Muscle of leg (tissue), 11 donors: ENCODE measurements around the gene PITX1. TPM values are rescaled to one million over a fixed set of nuclear protein-coding genes. Genes with fewer than 3 reads are reported as not detected.
"Not testable (repeated sequence)": the region's sequence is repeated elsewhere in the genome, so short reads cannot be mapped to it uniquely, and the experiment has no call there.

Experiments used
- DNase-seq: peaks from one replicate; pipeline ENCODE4 v3.0.0; 2013
- H3K27ac ChIP-seq: one replicate; pipeline ENCODE4 v1.5.1; 2013; ENCODE audit warnings: mild to moderate bottlenecking, low read length, control low read depth
- H3K27me3 ChIP-seq: one replicate; pipeline ENCODE4 v1.6.1; 2013; ENCODE audit warnings: low read length; ENCODE audit not compliant: control insufficient read depth, insufficient read depth
- H3K36me3 ChIP-seq: one replicate; pipeline ENCODE4 v1.6.1; 2013; ENCODE audit warnings: low read length; ENCODE audit not compliant: control insufficient read depth, insufficient read depth
- H3K4me1 ChIP-seq: one replicate; pipeline ENCODE4 v1.6.1; 2013; ENCODE audit warnings: low read length; ENCODE audit not compliant: control insufficient read depth, insufficient read depth
- H3K4me3 ChIP-seq: one replicate; pipeline ENCODE4 v1.5.1; 2013; ENCODE audit warnings: low read length, control low read depth
- H3K9me3 ChIP-seq: replicated peaks from 2 replicates; pipeline ENCODE4 v1.6.1; 2013; ENCODE audit warnings: low read depth, low read length; ENCODE audit not compliant: control insufficient read depth
- WGBS: methylation state at CpG from one replicate; pipeline ENCODE4 v1.1.5; 2013; ENCODE audit warnings: missing lambda C conversion rate; ENCODE audit not compliant: insufficient coverage; 5-methylcytosine and 5-hydroxymethylcytosine counted together
- polyA plus RNA-seq, 8 donors: library from polyadenylated mRNA; unstranded; fragments of 120-200 nt; gene quantifications; one replicate each; pipeline versions ENCODE4 v1.2.1 to v1.2.3, GENCODE V29; 2013; ENCODE audit warnings: inconsistent platforms in 1 of 8, low replicate concordance in 1 of 8; ENCODE audit not compliant: insufficient read length in 8 of 8, insufficient read depth in 1 of 8
- total RNA-seq: library from RNA; stranded (reverse); fragments of 120-200 nt; gene quantifications from one replicate; pipeline ENCODE4 v1.2.4, GENCODE V29; 2013

The PITX1 gene
- total and polyA plus RNA-seq, 9 donors: 3.6 to 11.1 (median 8.0) TPM

DNA sequence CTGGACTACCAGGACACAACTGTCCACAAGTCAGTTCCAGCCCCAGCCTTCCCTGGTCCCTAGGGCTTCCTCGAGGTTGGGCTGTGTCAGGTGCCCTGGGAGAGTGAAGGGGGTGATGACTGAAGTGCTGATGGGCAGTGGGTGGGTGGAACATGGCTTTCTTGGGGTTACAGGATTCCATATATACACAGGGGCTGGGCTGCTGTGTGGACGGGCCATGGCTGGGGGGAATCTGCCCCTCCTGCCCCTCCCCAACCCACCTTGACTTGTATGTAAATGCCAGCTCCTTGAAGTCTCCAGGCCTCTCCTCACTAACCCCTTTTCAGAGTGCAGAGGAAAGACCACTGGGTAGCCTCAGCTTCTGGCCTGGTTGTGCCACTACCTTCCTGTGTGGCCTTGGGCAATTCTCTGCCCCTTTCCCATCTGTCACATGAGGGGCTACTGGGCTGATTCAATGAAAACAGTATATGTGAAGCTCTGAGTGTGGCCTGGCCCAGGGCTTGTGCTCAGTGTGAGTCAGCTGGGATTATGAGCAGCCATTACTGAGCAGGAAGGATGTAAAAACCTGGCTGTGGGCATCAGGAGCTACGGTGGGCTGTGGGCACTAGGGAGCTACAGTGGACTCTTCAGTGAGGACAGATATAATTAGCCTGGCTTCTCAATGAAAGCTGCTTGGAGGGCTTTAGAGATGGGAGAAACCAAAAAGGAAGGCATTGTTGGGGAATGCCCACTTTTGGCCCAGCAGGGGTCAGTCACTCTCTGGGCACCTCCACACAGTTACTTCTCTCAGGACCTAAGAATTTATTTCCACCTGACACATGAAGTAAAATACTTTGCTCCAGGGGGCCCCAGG, 23.3 kb downstream of the PITX1 start:
- H3K27ac ChIP-seq: no peak overlapping the region
- 88% methylated on average over 1 of the region's 3 CpGs for WGBS
- DNase-seq: no peak
- peaks cover 32% of the 10 kb centered on the region for H3K4me1 ChIP-seq
- no peak overlapping the region for H3K4me3 ChIP-seq
- no peaks in the 10 kb centered on the region for H3K9me3 ChIP-seq
- H3K36me3 ChIP-seq: no peaks in the 10 kb centered on the region
- no peaks in the 10 kb centered on the region for H3K27me3 ChIP-seq

DNA sequence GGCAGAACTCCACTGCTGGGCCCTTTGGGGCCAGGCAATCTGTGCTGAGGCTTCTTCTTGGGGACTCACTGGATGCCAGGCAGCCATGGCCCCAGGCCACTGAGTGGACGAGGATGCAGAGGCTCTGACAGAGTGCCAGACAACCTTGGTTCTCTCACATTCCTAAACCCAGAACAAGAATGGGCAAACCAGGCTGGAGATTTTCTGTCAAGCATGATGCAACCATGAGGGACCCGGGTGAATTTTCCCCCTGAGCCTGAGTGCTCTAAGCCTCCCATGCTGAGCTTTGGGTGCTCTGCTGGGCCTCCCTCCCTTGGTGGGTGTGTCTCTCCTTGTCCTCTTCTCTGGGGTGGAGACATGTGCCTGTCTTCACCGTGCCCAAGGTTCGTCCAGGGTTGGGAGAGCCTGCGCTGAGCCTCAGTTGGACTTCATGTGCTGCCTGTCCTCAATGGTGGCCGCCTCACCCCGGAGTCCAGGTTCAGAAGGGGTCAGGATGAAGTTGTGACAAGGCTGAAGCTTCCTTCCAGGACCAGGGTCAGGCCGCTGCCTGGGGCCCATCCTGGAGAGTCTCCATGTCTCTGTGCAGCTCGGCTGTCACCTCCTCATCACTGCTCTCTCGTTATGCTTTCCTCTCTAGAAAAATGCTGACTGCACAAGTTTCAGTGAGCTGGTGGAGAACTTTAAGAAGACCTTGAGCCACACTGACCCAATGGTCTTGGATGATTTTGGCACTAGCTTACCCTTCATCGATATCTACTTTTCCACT, 24.1 kb downstream of the PITX1 start:
- 82% methylated on average over 10 of the region's 11 CpGs for WGBS
- no peak for DNase-seq
- no peaks in the 10 kb centered on the region for H3K27me3 ChIP-seq
- no peak overlapping the region for H3K27ac ChIP-seq
- H3K36me3 ChIP-seq: no peaks in the 10 kb centered on the region
- no peak overlapping the region for H3K4me3 ChIP-seq
- H3K4me1 ChIP-seq: peaks cover 27% of the 10 kb centered on the region
- no peaks in the 10 kb centered on the region for H3K9me3 ChIP-seq

DNA sequence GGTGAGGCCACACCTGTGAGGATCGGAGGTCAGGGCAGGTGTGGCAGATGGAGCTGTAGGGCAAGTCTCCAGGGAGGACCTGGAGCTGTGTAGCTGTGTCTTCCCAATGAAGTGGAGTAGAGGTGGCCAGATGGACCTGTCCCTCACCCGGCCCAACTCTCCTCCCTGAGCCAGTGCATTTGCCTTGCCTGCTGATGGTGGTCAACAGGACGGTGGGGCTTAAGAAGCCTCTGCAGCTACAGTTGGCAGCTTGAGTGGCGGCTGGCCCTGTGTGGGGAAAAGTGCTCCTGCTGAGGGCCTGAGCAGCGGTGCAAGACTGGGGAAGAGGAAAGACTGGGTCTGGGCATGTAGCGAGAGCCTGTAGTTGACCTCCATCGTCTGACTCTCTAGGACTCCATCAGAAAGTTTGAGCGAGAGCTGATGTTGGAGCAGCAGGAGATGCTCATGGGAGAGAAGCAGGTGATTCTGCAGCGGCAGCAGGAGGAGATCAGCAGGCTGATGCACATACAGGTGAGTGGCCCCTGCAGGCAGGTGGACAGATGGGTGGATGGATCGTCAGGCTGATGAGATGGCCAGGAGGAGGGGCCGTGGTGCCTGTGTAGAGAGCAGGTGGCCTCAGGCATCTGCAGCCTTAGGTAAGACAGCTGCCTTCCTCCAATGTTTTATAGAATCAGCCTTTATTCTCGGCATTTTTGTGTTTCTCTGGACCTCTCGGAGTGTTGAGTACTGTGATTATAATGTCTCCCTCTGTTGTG, 24.9 kb downstream of the PITX1 start:
- Histone ChIP-seq H3K4me3 (no peak overlapping the region), H3K36me3 (no peaks in the 10 kb centered on the region), H3K27me3 (no peaks in the 10 kb centered on the region), H3K9me3 (no peaks in the 10 kb centered on the region), H3K4me1 (peaks cover 19% of the 10 kb centered on the region), H3K27ac (no peak overlapping the region)
- DNase-seq: no peak
- 93% methylated on average over 9 of the region's 13 CpGs for WGBS

DNA sequence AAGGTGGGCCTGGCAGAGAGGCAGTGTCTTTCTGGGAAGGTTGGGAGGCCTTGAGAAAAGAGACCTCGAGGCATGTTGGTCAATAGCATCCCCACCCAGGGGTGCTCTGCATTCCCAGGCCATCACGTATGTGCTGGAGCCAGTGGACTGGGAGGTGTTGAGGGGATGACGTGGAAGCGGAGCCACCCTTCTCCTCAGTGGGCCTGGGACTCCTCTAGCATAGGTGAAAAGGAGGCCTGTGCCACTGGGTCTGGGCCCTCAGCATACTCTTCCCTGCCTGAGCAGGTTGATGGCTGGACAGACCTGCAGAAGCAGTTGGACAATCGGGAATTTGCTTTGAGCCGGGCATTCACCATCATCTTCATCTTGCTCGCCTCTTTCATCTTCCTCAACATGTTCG, 25.5 kb downstream of the PITX1 start:
- Histone ChIP-seq H3K9me3 (no peaks in the 10 kb centered on the region), H3K27ac (no peak overlapping the region), H3K4me3 (no peak overlapping the region), H3K27me3 (no peaks in the 10 kb centered on the region), H3K4me1 (peaks cover 13% of the 10 kb centered on the region), H3K36me3 (no peaks in the 10 kb centered on the region)
- DNase-seq: no peak
- WGBS: 100% methylated on average over 3 of the region's 8 CpGs

DNA sequence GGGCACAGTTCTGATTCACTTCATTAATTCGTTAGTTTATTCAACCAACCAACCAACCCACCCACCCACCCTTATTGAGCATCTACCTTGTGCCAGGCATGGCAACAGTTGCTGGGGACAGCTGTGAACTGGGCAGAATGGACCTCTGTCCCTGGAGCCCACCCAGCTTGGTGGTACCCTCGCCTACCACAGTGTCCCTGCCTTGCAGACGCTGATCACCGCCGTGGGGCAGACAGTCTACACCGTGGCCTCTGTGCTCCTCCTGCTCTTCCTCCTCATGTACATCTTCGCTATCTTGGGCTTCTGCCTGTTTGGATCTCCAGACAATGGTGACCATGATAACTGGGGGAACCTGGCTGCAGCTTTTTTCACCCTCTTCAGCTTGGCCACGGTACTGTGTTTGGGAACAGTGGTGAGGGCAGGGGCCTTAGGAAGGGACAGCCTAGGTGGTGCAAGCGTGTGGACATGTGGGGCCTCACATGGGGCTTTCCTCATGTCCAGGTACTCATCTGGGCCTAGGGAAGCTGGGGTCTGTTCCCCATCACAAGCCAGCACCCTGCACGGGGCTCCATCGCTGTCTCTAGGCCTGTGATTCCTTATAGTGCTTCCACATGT, 26.2 kb downstream of the PITX1 start:
- H3K27me3 ChIP-seq: no peaks in the 10 kb centered on the region
- DNase-seq: no peak
- H3K4me3 ChIP-seq: no peak overlapping the region
- no peaks in the 10 kb centered on the region for H3K9me3 ChIP-seq
- H3K36me3 ChIP-seq: no peaks in the 10 kb centered on the region
- no peak overlapping the region for H3K27ac ChIP-seq
- WGBS: 62% methylated on average over 6 of the region's 11 CpGs
- peaks cover 6% of the 10 kb centered on the region for H3K4me1 ChIP-seq

DNA sequence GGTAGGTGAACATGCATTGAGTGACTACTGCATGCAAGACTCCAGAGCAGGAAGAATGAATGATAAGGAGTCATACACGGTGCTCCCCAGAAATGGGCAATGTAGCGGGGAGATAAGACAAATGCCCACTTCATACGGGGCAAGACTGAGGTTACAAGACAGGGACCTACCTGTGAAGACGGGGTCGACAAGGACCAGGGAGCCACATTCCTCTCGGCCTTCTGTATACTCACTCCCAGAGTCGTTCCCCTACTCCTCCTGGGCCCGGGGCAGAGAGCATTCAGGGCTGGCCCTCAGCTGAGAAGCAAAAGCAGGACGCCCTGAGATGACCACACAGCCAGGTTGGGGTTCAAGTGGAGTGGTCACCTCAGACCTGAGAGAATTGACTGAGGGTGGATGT, 26.7 kb downstream of the PITX1 start:
- WGBS: 100% methylated on average over 3 of the region's 9 CpGs

DNA sequence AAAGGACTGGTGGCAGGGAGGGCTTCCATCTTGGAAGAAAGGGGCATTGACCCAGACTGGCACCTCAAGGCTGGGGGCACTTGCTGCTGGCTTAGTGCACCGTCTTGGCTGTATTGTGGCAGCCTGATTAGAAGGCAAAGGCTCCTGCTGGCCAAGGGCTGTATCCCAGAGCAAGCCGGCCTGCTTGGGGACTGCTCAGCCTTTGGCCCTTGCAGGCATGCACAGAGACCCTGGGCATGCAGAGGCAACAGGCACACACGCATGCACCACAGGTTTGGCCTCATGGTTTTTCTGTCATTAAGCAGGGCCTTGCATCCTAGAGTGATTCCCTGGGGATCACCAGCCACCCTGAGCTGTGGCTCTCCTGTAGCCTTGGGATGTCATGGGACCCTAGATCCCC, 29.0 kb downstream of the PITX1 start:
- 92% methylated on average over 3 of the region's 3 CpGs for WGBS
- no peaks in the 10 kb centered on the region for H3K9me3 ChIP-seq
- no peaks in the 10 kb centered on the region for H3K4me1 ChIP-seq
- H3K36me3 ChIP-seq: no peaks in the 10 kb centered on the region
- no peaks in the 10 kb centered on the region for H3K27me3 ChIP-seq
- H3K4me3 ChIP-seq: no peak overlapping the region
- no peak for DNase-seq
- no peak overlapping the region for H3K27ac ChIP-seq

More for the DNA sequence above, 26.7 kb downstream of the PITX1 start:
- H3K9me3 ChIP-seq: no peaks in the 10 kb centered on the region
- H3K36me3 ChIP-seq: no peaks in the 10 kb centered on the region
- no peak overlapping the region for H3K27ac ChIP-seq
- no peaks in the 10 kb centered on the region for H3K27me3 ChIP-seq
- H3K4me3 ChIP-seq: no peak overlapping the region
- no peak for DNase-seq
- peaks cover under 1% of the 10 kb centered on the region for H3K4me1 ChIP-seq

DNA sequence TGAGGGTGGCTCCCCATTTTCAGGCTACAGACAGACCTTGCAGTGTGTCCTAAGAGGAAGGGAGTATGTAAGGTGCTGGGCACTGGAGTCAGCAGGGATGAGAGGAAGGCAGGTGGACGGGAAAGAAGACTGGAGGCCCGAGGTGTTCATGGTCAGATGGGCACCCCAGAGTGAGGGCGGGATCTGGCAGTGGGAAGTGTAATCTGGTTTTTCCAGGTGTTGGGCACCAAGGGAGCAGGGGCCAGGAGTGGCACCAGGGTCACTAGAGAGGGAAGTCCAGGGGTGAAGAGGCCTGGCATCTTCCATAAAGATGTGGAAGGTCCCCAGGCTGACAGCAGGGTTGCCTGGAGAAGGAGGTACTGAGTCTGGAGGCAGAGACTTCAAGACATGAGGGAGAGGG, 29.7 kb downstream of the PITX1 start:
- H3K4me1 ChIP-seq: no peaks in the 10 kb centered on the region
- WGBS: 93% methylated on average over 3 of the region's 3 CpGs

DNA sequence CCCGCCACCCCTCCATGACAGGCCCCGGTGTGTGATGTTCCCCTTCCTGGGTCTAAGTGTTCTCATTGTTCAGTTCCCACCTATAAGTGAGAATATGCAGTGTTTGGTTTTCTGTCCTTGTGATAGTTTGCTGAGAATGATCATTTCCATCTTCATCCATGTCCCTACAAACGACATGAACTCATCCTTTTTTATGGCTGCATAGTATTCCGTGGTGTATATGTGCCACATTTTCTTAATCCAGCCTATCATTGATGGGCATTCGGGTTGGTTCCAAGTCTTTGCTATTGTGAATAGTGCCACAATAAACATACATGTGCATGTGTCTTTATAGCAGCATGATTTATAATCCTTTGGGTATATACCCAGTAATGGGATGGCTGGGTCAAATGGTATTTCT, 36.0 kb downstream of the PITX1 start:
- H3K27me3 ChIP-seq, H3K4me1 ChIP-seq, DNase-seq, H3K27ac ChIP-seq, H3K9me3 ChIP-seq, H3K4me3 ChIP-seq, H3K36me3 ChIP-seq: not testable (repeated sequence)
- no CpG with 5 or more reads among the region's 5 CpGs for WGBS

More for the DNA sequence above, 29.7 kb downstream of the PITX1 start:
- no peaks in the 10 kb centered on the region for H3K36me3 ChIP-seq
- DNase-seq: no peak
- no peaks in the 10 kb centered on the region for H3K9me3 ChIP-seq
- H3K27ac ChIP-seq: no peak overlapping the region
- H3K27me3 ChIP-seq: no peaks in the 10 kb centered on the region
- H3K4me3 ChIP-seq: no peak overlapping the region
